GM19193 (cell line): ENCODE data around the gene BRSK2.

ENCODE experiments used
- POLR2A ChIP-seq: IDR thresholded peaks from 4 replicates; pipeline ENCODE4 v1.6.1; 2011; ENCODE audit not compliant: insufficient read depth, insufficient read length; ENCODE audit errors: extremely low read depth

BRSK2 gene

DNA sequence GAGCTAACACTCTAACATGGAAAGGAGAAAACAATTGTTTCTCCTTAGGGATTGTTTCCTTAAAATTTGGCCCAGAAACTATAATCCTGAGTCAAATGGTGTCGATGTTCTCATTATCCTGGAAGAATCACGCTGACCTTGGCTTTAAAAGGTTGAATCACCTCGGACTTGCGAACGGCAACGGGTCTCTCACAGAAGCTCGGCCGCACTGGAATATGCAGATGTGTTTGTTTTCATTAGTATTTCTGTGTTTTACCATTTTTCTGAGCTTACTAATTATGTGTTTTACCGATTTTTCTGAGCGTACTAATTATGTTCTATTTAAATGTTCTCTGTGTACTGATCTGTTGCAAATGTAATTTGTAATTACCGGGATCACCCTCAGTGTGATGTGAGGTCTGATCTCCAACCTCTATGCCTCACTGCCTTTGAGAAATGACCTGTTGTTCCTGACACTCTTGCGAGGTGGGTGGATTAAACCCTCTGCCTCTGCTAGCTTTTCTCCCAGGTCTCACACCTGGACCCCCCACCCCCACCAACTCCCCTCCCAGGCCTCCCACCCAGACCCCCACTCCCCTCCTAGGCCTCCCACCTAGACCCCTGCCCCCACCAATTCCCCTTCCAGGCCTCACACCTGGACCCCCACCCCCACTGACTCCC, 38.3 kb upstream of the BRSK2 start:
- TF ChIP-seq POLR2A = no peak

DNA sequence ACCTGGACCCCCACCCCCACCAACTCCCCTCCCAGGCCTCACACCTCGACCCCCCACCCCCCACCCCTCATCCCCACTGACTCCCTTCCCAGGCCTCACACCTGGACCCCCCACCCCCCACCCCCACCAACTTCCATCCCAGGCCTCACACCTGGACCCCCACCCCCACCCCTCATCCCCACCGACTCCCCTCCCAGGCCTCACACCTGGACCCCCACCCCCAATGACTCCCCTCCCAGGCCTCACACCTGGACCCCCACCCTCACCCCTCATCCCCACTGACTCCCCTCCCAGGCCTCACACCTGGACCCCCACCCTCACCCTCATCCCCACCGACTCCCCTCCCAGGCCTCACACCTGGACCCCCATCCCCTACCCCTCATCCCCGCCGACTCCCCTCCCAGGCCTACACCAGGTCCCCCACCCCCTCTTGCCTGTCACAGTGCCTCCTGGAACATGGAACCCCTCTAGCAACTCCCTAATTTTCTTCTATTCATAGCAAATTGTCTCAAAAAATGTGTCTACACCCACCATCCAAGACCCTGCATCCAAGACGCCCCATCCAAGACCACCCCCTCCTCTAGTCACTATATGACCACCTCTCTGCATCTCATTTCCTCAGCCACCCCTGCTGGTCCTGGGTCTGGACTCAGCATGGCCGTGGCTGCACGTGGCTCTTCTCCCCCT, 36.9 kb upstream of the BRSK2 start:
- no peak for TF ChIP-seq POLR2A

DNA sequence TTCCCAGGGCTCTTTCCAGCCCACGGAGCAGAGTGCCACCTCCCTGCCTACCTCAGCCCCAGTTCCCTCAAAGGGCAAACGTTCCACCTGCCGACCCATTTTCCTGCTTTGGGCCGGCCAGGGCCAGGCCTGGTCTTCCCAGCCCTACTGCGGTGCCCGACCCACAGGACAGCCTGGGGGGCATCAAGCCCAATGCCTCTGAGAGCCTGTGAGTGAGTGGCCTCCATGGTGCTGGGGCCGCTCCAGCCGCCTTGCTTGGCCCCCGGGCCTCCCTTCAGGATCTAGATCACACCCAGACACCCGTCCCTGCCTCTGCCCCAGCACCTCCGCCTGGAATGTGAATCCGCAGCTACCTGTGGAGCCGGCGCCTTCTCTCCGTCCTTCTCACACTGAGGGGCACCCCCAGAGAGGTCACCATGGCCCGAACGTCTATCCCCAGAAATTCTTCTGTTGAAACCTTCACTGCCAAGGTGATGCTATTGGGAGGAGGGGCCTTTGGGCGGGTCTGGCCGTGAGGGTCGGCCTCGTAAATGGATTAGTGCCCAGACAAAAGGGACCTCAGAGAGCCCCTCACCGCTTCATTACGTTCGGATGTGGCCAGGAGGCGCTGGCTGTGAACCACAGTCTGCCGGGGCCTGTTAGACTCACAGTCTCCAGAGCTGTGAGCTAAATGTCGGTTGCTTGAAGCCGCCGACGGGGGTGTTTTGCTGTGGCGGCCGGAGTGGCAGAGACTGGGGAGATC, 36.2 kb upstream of the BRSK2 start:
- TF ChIP-seq POLR2A = no peak

DNA sequence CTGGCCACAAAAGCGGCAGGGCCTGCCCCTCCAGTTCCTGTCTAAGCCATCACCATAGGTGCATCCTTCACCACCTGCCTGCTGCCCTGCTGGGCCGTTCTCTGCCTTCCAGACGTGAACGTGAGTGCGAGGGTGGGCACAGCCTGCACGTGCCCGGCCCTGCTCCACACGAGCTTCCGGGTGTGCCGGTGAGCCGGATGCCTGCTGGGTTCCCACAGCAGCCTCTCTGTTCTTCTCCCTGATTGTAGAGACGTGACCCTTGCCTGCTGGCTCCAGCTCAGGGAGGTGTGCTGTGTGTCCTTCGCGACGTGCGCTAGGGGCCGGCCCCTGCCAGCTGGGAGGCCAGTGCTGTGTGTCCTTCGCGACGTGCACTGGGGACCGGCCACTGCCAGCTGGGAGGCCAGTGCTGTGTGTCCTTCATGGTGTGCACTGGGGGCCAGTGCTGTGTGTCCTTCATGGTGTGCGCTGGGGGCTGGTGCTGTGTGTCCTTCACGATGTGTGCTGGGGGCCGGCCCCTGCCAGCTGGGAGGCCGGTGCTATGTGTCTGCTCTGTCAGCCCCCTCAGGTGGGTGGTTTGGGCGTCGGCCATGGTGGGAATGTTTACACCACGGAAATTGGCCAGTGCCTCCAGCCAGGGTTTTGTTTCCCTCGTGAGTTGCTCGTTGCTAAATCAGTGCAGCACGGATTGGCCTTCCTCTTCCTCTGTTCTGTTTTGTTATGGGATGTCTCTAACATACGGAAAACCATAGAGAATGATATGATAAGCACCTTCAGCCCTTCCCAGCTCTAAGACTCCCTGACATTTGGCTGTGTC, 35.4 kb upstream of the BRSK2 start:
- TF ChIP-seq POLR2A = no peak

DNA sequence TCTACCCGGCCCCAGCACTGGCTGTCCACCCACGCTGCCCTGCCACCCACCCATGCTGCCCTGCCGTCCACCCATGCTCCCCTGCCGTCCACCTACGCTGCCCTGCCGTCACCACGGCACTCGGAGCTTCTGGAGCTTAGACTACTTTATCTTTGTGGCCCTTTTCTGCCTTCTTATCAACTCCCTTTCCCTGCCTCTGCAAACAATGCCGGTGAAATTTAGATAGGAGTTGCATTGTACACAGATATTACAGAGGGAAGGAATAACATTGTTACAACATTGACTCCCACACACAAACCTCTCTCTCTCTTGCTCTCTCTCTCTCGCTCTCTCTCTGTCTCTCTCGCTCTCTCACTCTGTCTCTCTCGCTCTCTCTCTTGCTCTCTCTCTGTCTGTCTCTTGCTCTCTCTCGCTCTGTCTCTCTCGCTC, 33.7 kb upstream of the BRSK2 start:
- TF ChIP-seq POLR2A = no peak

DNA sequence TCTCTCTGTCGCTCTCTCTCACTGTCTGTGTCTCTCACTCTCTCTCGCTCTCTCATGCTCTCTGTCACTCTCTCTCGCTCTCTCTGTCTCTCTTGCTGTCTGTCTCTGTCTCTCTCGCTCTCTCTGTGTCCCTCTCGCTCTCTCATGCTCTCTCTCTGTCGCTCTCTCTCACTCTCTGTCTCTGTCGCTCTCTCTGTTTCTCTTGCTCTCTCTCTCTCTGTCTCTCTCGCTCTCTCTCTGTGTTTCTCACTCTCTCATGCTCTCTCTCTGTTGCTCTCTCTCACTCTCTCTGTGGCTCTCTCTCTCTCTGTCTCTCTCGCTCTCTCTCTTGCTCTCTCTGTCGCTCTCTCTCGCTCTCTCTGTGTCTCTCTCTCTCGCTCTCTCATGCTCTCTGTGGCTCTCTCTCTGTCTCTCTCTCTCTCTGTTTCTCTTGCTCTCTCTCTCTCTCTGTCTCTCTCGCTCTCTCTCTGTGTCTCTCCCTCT, 33.2 kb upstream of the BRSK2 start:
- no peak for TF ChIP-seq POLR2A

DNA sequence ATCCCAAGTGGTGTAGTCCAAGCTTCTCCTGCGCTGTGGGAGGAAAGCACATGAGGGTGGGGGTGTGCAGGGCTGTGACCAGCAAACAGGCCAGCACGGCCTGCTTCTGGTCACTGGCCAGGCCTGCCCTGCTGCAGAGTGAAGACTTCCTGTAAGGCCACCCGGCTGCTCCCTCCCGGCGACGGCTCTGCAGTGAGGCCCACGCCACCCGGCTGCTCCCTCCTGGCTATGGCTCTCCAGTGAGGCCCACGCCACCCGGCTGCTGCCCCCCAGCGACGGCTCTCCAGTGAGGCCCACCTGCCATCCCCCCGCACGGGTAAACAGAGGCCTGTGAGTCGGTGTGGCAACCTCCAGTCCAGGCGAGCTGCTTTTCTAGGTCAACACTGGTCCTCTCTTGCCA, 31.4 kb upstream of the BRSK2 start:
- TF ChIP-seq POLR2A = no peak

DNA sequence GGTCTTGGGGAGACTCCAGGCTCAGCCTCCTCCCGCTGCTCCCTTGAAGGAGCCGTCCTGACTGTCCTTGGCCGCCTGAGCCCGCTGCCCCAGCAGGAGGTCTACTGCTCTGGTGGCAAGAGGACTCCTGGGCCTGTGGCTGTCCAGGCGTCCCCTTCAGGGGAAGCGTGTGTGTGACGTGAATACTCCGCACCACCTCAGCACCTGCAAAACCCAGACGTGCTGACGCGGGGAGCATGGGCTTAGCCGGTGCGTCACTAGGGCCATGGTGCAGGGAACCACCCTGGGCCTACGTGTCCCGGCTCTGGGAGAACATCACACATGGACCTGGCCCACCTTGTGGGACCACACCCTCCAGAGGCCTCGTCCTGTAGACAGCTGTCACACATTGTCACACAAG, 30.2 kb upstream of the BRSK2 start:
- no peak for TF ChIP-seq POLR2A

DNA sequence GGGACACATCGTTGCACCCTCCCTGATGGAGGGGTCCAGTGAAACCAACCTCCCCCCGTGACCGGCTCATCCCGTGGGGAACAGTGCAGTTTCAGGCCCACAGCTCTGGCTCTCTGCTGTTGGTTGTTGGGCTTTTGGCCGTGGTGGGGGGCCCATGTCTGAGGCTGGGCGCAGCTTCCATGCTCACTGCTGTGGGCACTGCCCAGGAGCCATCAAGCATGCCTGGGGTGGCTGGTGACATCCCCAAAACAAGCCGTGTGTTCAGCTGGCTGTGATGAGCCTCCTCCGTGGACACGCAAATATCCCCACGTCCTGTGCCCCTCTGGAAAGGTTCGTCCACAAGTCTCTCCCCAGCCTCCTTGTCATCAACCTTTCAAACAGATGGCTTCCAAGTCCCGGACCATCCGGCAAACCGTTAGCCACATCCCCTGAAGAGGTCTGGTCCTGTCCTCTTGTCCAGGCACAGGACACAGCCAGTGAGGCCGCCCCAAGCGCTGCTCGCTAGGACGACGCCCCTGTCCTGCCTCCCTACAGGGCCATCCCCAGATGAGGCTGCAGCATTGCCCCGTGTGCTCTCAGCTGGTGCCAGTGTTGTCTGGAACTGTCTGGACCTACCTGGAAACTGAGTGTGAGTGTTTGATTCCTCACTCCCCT, 29.4 kb upstream of the BRSK2 start:
- no peak for TF ChIP-seq POLR2A

DNA sequence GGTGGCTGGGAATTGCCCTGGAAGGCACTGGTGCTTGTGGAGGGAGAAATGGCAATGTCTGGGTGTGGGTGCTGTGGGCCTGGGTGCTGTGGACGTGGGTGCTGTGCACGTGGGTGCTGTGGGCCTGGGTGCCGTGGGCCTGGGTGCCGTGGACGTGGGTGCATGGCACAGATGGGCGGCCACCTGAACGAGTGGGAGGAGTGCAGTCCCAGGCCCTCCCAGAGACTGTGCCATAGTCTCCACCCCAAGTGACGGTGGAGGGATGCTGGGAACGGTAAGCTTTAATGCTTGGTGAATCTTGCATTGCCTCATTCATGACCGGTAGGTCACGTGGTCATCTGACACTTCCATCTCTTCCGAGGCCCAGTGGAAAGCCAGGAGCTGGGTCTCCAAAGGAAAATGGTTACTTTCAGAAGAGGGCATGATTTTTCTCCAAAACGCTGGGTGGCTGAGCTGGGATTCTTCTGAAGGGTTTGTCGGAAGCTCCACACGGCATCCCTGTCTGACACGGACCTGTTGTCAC, 28.8 kb upstream of the BRSK2 start:
- no peak for TF ChIP-seq POLR2A

DNA sequence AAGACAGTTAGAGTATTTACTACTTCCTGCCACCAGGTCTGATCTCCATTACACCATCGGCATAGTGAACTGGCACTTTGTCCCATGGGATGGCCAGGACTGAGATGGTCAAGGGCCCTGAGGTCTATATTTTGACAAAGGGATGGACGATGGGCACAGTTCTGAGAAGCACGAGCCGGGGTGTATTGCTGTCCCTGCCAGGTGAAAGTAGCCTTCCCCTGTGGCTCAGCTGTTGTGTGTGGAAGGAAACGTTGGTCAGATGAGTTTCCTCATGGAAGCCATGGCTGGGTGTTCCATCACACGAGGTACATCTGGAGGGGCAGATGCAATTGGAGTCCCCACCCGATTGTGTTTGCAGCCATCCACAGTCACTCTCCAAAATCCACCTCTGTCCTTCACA, 27.9 kb upstream of the BRSK2 start:
- TF ChIP-seq POLR2A = no peak

DNA sequence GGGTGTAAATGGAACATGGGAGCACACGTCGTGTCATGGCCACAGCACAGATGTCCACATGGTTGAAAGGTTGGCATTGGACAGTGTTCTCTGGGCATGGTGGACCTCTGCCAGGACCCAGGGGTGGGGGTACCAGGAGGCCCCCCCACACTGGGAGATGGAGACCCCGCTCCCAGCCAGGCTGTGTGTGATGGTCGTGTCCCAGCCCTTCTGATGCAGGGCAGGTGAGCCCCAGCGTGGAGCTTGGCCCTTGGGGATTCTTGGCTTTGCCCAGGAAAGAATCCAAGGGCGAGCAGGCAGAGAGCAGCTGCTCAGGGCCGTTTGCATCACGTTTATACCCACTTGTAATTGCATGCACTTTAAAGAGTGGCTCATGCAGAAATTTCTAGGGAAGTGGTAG, 22.0 kb upstream of the BRSK2 start:
- TF ChIP-seq POLR2A = no peak

DNA sequence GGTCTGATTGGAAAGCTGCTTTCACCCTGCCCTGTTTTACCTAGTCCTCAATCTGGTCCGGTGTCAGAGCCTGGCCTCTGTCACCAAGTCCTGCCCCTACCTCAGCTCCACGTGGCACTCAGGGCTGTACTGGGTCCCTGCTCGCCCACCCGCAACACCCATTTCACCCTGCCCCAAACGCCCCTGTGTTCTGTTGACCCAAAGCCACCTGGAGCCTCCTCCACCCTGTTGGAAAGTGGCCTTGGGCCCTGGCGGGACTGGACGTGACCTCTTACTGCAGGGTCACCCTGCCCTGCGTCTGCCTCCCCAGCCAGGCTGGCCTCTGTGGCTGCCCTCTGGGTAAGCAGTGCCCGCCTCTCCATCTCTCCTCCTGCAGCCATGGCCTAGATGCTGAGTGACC, 21.5 kb upstream of the BRSK2 start:
- no peak for TF ChIP-seq POLR2A

DNA sequence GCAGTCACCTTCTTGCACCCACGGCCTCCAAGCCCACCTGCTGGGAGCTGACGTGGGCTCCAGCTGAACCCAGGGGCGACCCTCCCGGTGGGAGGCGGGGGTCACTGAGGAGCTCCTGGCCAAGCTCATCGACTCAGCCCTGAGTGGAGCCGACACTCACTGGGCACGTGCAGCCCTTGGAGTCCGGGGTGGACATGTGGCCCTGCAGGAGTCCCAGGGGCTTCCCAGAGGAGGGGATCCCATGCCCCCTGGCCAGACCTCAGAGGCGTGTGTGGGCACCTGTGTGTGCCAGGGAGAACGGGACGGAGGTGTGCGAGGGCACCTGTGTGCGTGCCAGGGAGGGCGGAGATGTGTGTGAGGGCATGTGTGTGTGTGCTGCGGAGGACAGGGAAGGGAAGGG, 20.8 kb upstream of the BRSK2 start:
- TF ChIP-seq POLR2A = no peak
